GM18870 (cell line): ENCODE results near the gene METTL23.

Source experiments
- ATAC-seq: cut with Tn5 transposase; IDR thresholded peaks from one replicate; pipeline ENCODE4 v1.9.1; 2021; ENCODE audit warnings: moderate library complexity; ENCODE audit not compliant: unreplicated experiment

METTL23 gene

DNA sequence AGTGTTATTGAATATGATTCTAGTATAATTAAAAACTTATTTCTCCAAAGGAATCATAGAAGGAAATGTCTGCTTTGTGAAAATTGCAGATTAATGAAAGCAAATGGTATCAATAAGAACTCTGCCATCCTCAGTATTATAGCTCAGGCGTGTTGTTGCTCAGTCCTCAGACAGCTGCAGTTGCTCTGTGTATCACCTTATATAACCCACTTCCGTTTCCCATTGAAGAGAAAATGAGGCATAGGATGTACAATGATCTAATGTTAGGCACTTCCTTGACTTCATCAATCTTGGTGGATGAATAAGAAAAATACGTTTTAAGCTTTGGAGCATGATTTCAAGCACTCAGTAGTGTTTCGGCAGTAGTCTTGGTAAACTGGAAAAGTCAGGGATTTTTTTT is 25.4 kb downstream of the METTL23 start:
- ATAC-seq = no peak

DNA sequence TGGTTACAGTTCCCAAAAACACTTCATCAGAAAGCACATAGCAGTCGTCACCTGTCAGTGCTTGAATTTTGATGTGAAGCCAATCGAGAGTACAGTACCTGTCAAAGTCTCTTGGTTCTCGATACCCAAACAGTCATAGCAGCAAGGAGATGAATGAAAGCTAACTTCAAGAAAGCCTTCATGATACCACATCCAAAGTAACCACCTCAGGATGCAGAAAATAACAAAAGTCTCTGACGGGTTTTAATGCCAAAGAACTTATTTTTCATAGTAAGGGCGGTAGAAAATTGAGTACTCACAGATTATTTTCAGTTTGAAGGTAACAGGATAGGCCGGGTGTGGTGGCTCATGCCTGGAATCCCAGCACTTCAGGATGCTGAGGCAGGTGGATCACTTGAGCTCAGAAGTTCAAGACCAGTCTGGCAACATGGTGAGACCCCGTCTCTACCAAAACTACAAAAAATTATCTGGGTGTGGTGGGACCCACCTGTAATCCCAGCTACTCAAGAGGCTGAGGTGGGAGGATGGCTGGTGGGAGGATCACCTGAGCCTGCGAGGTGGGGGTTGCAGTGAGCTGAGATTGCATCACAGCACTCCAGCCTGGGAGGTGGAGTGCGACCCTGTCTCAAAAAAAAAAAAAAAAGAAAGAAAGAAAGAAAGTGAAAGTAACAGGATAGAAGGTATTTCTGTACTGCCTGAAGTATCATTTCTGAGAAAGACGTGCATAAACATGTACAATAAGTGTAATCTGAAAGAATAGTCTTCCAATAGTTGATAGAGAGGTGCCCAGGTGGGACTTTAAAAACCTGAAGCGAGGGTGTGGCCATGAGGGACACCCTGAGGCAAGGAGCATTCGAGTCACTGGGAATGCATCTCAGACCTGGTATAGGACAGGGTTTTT is 26.7 kb downstream of the METTL23 start:
- ATAC-seq = no peak

DNA sequence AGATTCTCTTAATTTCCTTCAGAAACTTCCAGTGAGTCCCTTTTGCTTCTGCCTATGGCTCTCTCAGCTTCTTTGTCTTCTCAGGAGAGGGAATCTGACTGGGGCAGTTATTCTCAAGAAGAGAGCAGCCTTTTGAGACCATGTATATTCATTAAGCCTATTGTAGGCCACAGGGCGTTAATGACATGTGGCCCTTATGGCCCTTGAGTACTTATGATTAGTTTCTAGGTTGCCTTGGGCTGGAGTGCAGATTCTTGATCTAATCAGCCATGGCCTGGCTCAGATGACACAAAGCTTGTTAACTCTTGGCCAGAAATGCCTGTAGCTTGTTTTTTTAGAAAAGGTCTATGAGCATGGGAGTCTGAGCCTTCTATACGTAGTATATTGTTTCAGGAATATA is 28.6 kb downstream of the METTL23 start:
- no peak for ATAC-seq

DNA sequence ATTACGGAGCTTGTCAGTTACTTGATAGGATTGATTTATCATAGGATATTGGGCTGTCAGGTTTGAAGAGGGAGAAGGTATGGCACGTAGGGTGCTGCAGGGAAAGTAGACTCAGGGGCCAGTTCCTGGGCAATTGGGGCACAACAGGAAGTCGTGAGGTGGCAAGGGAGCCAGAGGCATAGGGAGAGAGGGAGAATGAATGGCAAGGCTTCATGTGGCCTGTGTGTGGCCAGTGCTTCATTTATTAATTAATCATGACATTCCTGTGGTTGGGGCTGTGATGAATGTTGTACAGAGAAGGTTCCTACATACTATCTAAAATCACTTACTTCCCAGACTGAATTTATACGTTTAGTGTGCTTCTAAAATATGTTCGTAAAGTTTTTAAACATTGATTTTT is 30.6 kb downstream of the METTL23 start:
- no peak for ATAC-seq

DNA sequence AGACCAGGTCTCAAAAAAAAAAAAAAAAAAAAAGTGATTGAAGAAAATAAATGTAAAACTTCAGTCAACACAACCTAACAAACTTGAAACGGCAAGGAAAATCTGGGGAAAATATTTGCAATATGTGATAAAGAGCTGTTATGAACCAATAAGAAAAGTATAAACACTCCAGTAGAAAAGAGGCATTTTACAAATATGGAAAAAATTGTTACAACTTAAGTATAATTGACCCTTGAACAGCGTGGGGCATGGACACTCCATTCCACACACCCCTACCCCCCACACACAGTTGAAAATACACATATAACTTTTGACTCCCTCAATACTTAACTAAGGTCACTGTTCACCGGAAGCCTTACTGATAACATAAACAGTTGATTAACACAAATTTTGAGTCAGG is 31.9 kb downstream of the METTL23 start:
- ATAC-seq = no peak

DNA sequence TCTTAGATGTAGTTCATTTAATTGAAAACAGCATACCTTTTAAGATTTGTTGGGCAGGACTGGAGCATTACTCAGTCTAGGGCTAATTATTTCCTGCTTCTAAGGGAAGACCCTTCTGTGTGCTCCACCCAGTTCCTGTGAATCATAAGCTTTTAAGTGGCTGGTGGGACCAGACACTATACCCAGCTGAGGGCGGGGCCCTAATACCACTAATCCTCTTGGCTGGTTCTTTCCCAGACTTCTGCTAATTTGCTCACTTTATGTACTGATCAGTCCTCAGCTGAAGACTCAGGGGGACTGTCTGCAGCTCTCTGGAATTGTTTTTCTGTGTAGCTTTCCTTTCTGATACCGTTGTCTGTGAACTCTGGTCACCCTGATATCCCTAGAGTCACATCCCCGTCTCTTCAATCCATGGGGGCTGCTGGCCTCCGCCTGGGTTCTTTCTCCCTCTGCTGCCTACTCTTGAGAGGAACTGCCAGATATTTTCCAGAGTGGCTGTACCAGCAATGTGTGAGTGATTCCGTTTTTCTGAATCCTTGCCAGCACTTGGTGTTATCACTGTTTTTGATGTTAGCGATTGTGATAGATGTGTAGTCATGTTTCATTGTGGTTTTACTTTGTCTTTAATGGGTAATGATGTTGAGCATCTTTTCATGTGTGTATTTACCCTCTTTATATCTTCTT is 46.3 kb downstream of the METTL23 start:
- ATAC-seq = no peak

DNA sequence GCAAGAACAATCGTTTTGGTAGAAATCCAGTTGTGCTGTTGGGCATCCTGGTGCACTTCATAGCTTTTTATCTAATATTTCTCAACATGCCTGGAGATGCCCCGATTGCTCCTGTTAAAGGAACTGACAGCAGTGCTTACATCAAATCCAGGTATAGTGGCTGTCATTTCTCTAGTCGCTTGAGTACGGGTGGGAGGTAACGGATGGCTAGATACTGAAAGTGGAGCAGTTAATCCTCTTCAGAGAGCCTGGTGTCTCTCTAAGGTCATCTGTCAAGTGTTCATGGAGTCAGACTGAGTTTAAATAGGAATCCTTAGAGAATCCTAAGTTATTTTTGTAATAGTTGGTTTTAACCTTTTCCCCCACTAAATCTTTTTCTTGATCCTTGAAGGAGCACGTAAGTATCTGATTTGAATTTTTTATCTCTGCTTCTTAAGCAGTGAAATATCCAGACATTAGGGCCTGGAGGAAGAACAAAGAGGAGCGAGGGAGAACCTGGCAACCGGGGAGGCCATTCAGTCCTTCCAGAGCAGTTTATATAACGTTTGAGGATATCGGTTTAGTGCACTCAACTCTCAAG is 48.5 kb downstream of the METTL23 start:
- no peak for ATAC-seq

DNA sequence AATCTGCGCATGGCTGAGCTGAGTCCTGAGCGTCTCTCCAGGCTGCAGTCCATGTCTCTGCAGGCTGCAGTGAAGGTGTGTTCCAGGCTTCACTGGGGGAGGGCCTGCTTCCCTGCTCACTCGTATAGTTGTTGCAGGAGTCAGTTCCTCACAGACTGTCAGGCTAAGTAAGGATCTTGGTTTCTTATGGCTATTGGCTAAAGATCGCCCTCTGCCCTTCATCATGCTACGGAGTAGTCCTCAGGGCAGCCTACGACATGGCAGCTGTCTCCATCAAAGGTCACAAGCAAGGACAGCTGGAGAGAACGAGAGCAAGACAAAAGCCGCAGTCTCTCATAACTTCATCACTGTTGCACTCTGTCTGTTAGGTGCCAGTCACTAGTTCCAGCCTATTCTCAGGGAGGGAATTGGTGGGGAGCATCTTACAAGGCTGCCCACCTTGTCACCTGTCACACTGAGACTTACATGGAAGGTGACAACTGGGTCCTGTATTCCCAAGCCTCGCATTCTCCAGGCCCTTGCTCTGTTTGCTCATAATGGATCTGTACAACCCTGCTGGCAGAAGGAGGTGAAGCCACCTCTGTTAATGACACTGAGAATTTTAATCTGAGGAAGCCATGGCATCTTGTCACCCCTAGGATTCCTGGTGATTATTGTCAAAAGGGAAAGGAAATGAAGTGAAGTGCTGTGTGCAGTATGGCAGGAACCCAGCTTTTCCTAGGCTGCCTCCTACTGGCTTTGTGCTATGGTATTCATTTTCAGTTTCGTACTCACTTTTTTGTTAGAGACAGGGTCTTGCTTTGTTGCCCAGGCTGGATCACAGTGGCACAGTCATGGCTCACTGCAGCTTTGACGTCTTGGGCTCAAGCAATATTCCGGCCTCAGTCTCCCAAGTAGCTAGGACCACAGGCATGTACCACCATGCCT is 54.7 kb downstream of the METTL23 start:
- no peak for ATAC-seq

DNA sequence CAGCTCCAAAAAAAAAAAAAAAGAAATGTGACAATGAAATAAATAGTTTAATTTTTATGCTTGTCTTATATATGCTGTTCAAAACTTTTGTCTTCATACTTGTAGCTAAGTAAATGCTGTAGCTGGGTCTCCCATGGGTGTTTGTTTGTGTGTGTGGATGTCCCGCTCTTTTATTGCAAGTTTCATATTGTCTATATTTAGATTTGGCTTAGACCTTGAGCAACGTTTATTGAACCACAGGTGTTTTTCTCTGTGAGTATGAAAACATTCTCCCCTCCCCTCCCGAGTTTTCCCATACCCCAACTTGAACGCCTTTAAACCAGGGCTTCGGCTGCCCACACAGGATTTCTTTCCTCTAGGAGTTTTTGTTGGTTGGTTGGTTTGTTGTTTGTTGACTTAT is 56.5 kb downstream of the METTL23 start:
- no peak for ATAC-seq
